Cortex of kidney (tissue), 1 donor: Measurements from ENCODE around the gene EHMT1.
"Not testable (repeated sequence)": the region's sequence is repeated elsewhere in the genome, so short reads cannot be mapped to it uniquely, and the experiment has no call there.

Experiments
- DNase-seq: peaks from one replicate; lab custom pipeline; 2025; lab: John Stamatoyannopoulos, UW

The EHMT1 gene

GRCh38 chr9:137590469-137591383 lies 28.1 kb upstream of the EHMT1 start, which contains the start of gene ZMYND19:
ZMYND19 (minus strand) TSS chr9:137590512; CDS start chr9:137590263, 249 bp downstream.
- DNase-seq: no peak

DNA sequence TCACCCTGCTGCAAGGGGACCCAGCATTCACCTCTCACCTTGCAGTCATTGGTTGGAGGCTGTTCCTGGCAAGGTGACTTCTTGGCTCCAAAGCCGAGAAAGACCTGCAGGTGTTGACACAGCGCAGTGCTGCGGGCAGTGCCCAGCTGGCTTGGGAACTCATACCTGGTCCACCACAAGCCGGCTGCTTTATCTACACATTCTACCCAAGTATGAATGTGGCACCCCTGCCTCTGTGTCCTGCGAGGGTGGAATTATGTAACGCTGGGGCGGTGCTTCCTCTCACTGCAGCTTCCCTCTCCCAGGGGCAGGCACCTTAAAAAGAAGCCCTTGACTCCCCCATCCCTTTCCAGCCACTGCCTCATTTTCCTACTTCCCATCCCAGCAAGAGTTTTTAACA lies 26.0 kb upstream of the EHMT1 start:
- no peak for DNase-seq

- no peak for DNase-seq
These were observed 25.6 kb upstream of the EHMT1 start for GRCh38 chr9:137593176-137593575.

- DNase-seq: not testable (repeated sequence)
These were observed 22.2 kb upstream of the EHMT1 start for GRCh38 chr9:137596577-137596976.

DNA sequence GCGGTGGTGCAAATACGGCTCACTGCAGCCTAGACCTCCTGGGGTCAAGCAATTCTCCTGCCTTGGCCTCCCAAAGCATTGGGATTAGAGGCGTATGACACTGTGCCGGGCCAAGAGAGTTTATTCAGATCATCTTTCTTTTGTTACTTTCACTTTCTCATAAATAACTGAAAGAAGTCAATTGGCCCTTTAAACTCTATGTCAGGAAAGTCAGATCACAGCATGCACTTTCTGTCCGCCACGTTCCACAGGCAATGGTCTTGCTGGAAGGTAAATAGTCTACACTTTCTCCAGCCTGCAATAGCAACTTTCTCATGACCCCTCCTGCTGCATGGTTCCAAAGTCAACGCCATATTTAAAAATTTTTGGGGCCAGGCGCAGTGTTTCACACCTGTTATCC lies 19.9 kb upstream of the EHMT1 start:
- no peak for DNase-seq

- no peak for DNase-seq
These were observed 16.1 kb upstream of the EHMT1 start for GRCh38 chr9:137602661-137603060.

DNA sequence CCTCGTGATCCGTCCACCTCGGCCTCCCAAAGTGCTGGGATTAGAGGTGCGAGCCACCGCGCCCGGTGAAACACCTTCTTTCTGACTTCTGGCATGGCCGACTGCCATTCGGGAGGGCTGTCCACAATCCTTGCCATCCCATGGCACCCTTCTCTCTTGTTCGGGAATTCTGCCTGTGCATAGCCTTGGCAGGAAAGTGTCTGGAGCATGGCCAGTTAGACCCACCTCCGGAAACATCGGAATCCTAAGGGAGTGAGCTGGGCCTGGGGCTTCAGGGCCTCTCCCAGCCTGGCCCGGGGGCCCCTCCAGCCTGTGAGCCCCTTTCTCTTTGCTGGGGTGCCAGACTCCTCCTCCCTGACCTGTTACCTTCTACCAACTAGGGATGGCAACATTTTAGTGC lies 14.9 kb upstream of the EHMT1 start:
- no peak for DNase-seq

DNA sequence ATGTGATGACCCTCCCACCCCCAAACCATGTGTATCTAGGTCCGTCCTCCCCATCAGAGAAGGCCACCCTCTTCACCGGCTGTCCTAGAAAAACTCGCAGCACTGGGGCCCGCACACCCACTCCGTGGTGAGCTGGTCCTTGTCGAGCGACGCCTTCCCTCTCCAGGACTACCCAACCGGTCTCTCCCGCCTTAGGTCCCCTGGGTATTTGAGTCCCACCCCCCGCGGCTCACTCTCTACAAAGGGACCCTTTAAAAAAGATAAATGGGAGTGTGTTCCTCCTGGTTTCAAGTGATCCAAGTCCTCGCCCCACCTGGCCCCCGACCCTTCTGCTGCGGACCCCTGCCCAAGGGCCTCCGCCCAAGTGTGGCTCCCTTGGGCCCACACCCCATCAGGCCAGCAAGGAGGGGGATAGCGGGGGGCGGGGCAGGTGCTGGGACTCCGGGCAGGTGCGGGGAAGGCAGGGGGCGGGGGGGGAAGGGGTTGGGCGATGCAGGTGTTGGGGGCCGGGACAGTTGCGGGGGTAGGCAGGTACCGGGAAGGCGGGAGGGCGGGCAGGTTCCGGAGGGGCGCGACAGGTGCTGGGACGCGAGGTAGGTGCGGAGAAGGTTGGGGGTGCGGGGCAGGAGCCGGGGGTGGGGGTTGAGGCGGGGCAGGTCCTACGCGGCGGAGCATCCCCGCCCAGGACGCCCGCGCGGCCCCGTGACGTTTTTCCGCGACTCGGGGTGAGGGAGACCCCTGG lies 14.3 kb upstream of the EHMT1 start:
- DNase-seq: no peak

DNA sequence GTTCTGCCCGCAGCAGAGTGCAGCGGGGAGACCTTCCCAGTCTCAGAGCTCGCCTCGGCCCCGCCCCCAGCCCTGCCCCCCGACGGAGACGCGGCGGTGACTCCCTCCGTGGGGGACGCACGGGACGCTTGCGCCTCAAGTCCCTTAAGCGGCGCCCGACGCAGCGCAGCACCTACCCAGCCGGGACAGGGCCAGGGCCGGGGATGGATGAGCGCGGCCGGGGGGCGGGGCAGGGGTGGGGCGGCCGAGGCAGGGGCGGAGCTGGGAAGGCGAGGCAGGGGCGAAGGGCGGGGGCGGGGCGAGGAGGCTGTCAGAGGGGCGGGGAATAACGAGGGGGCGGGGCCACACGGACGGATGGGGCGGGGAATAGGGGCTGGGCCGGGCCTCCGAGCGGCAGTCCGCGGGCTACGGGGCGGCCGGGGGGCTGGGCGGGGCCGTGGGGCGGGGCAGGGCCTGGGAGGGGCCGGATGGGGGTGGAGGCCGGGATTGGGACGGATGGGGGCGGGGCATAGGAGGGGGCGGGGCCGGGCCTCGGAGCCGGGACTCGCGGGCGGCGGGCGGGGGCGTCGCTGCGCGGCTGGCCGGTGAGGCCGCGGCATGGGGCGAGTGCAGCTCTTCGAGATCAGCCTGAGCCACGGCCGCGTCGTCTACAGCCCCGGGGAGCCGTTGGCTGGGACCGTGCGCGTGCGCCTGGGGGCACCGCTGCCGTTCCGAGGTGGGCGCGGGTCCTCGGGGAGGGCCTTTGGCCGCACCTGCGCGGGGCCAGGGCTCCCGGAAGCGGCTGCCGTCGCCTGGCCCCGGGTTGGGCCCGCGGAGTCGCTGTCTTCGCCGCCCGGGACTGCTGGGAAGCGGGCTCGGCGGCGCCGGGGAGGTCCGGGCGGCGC lies 13.4 kb upstream of the EHMT1 start, which contains the start of gene ARRDC1:
TSS of gene ARRDC1 (plus strand) at position 566 of the 884 bp plus-strand sequence. CDS start at position 598, 32 bp downstream.
- DNase-seq: no peak

DNA sequence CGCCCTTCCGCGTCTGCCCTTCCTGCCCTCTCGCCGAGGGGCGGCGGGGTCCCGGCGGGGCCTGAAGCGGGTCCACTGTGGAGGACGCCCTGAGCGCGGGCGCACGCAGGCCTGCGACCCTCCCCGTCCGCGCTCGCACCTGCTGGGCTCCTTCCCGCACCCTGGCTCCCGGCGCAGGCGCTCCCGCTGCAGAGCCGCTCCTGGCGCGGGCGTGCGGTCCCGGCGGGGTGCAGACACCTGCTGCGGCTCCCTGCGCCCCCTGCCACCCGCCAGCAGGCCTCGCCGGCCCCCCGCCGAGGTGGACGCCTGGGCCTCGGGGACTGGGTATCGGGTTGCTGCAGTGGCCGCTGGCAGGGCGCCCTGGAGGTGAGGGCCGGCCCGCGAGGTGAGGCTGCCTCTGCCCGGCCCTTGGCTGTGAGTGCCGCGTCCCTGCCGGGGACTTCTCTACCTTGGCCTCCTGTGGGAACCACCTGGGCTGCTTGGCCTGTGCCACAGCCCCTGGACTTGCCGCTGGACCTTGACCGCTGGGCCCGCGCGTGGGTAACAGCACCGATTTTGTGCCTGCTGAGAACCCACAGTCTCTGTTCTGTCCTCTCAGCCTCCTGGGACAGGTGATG lies 12.7 kb upstream of the EHMT1 start:
- DNase-seq: no peak

- no peak for DNase-seq
These were observed 12.1 kb upstream of the EHMT1 start for GRCh38 chr9:137606734-137607138.

DNA sequence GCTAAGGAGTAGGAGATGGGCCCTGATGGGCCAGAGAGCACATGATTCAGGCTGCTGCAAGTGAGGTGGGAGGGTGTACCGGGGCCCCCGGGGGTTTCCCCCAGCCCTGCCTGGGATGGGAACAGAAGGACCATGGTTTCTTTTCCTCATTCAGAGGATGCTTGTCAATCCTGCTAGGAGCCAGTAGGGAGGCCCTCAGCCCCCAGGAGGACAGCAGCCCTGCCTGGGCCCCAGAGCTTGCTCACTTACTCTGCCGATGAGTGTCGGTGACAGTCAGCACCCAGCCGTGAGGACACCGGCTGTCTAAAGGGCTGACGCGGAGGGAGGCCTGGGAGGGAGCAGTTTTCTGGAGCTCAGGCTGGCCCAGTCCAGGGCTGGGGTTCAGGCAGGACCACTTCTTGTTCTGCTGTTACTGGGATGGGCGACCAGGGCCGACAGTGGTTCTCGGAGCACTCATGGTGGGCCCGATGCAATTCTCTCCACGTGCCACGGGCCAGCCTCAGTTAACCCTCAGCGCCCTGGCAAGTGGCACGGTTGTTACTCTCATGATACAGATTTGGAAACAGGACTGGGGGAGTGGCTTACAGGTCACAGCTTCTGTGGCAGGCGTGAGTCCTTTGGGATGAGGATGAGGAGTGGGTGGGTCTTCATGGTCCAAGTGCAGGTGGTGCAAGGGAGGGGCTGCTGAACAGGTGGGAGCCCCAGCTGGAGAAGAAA lies 11.5 kb upstream of the EHMT1 start:
- no peak for DNase-seq

DNA sequence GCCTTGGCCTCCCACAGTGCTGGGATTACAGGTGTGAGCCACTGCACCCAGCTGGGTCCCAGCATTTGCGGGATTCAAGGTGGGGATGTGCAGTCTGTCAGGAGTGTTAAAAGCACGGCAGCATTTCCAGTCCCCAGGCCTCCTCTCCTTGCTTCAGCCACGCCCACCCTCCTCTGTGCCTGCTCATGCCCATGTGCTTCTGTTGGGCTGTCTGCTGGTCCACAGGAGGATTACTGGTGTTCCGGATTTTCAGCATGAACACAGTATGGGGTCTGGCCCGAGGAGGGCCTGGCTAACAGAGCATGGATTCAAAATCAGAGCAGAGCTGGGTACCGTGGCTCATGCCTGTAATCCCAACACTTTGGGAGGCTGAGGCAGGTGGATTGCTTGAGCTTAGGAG lies 7.9 kb upstream of the EHMT1 start:
- DNase-seq: no peak

GRCh38 chr9:137611623-137612609 lies 6.9 kb upstream of the EHMT1 start:
- no peak for DNase-seq

- no peak for DNase-seq
These were observed 6.1 kb upstream of the EHMT1 start for GRCh38 chr9:137612741-137613142.

GRCh38 chr9:137613259-137613658 lies 5.5 kb upstream of the EHMT1 start:
- no peak for DNase-seq

GRCh38 chr9:137613738-137614523 lies 4.9 kb upstream of the EHMT1 start:
- DNase-seq: no peak

- DNase-seq: no peak
These were observed 4.0 kb upstream of the EHMT1 start for GRCh38 chr9:137614631-137615386.
